Putamen (tissue), 1 donor: Measurements from ENCODE around the gene HSBP1L1.
A peak's percentile ranks its signal among the peaks of the same experiment; 100 is the strongest.

Experiments
- DNase-seq: peaks from one replicate; pipeline ENCODE4 v3.0.0-alpha.2; 2016; ENCODE audit warnings: low spot score

Gene HSBP1L1

DNA sequence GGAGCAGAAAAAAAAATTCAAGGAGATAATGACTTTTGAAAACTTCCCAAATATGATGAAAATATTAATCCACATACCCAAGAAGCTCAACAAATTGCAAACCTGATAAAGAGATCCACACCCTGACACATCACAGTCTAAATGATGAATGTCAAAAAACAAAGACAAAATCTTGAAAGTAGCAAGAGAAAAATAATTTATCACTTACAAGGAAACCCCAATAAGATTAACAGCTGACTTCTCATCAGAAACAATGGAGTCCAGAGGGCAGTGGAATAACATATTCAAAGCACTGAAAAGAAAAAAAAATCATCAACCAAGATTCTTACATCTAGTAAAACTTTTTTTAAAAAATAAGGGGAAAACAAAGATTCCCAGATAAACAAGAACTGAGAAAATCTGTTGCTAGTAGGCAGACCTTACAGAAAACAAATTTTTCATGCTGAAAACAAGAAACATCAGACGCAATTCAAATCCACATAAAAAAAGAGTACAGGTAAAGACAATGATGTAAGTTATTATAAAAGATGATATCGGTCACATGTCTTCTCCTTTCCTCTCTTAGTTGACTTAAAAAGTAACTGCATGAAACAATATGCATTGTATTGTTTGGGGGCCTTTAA is 34.3 kb upstream of the HSBP1L1 start:
- DNase-seq, result no peak

DNA sequence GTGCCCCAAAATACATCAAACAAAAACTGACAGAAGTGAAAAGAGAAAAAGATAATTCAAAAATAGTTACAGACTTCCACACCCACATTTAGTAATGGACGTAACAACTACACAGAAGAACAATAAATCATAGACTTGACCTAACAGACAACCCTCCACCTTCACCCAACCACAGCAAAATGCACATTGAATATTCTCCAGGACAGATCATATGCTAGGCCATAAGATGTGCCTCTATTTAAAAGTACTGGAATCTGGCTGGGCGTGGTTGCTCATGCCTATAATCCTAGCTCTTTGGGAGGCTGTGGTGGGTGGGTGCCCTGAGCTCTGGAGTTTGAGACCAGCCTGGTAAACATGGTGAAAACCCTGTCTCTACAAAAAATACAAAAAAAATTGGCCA is 33.0 kb upstream of the HSBP1L1 start:
- no peak for DNase-seq

DNA sequence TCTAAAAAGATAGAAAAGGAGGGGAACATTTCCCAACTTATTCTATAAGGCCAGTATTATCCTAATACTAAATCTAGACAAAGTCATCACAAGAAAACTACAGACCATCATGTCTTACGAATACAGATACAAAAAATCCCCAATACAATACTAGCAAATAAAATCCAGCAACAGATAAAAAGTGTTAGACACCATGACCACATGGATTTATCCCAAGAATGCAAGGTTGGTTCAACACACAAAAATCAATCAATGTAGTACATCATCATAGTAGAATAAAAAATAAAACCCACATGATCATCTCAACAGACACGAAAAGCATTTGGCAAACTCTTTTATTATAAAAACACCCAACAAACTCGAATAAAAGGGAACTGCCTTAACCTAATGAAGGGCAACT is 31.5 kb upstream of the HSBP1L1 start:
- no peak for DNase-seq

DNA sequence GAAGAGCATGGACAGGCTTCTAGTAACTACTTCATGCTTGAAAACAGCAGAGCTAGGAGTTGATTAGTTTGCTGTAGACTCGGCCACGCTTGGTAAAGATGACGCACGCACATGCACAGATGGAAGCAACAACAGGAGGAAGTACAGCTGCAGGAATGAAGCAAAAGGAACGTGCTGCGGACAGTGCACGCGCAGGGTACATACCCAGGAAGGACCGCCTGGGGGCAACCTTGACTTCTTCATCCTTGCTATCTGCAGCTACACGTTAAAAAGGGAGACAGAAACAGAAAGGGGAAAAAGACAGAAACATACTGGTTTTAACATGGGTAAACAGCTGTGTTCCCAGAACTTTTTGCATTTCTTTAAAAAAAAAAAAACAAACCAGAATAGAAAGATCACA is 30.7 kb upstream of the HSBP1L1 start:
- DNase-seq, result no peak

DNA sequence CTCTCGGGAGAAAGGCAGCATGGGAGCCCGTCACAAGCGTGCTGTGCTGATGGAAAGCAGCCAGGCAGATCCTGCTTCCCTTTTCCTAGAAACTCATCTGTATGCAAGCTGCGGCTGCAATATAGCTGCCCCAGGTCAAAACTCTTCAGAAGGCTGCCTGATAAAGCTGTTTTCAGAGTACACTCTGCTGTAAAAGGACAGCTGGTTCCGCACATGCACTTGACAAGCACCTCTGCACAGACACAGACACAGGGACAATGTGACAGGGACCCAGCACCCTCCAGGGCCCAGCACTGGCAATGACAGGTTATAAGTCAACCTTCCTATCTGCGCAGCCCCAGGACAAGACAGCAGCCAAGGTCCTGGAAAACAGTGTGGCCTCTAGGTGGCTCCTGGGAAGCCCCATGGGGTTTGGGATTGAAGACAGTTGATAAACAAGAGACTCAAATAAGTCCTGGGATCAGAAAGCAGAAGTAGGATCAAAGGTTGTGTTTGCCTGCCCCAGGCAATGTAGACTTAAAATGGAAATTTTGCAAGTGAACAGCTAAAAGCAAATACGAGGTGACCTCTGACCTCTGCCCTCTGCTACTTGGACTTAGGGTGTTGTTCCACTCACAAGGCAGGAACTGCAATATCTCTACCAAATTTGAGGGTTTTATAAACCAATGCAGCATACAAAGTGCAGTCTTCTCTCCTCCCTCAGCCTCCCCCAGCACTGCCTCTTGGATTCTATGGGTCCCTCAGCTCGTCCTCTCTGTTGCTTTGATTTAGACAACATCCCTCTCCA is 29.9 kb upstream of the HSBP1L1 start:
- no peak for DNase-seq

DNA sequence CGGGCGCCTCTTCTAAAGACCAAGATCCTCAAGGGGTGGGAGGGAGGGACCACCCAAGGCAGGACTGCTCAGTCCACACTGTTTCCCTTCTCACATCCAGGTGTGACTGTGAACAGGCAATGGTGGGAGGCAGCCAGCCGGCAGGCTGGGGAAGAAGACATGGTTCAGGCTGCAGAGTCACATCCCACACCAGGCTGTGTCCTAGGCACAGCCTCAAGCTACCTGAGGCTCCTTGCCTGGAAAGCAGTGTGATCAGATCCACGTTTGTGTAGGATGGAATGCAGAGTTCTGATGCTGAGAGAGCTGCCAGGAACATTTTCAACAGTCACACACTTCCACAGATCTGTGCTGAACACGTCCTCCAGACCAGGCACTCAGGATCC is 29.4 kb upstream of the HSBP1L1 start:
- peak; percentile 57 for DNase-seq

DNA sequence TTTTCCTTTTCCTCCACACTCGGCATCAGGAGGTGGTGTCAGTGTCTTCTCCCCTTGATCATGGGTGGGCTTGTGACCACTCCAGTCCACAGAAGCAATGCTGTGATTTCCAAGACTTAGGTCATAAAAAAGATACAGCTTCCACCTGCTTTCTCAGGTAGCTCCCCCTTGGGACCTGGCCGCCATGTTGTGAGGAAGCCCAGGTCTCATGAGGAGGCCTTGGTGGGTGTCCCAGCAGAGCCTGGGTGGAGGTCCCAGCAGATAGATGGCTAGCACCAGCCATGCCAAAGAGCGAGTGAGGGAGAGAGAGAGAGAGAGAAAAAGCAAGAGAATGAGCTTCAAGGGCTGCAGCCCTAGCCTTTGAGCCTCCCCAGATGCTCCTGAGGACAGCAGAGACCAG is 28.9 kb upstream of the HSBP1L1 start:
- DNase-seq, result no peak

DNA sequence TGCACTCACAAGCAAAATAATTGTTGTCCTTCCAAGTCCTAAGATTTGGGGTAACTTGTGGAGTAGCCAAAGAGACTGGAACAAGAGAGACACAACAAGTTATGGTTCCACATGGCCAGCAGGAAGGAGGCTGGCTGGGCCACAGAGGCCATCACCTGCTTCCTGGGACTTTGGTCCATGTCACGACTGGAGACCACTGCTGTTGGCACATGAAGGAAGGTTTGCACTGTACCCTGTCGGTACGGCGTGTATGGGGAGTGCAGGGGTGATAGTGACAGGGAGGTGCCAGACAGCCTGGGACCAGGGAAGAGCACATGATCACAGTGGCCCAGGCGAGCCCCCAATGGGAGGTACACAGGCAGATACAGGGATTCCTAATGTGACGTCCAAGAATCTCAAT is 28.5 kb upstream of the HSBP1L1 start:
- no peak for DNase-seq

DNA sequence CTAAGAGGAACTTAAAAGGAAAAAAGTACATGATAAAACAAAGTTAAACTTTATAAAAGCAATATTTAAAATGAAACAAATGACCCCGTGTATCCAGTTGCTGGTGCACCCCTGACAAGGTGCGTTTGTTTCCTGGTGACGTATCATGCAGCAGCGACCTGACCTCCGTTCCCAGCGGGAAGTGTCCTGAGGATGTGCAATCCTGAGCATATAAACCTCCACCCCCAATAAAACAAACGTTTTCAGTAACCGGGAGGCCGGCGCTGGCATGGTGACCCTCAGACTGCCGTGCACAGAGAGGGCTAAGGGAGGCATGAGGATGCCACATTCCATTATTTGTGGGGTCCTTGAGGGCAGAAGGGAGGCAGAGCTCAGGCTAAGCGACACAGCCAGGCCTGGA is 27.8 kb upstream of the HSBP1L1 start:
- DNase-seq, result no peak

DNA sequence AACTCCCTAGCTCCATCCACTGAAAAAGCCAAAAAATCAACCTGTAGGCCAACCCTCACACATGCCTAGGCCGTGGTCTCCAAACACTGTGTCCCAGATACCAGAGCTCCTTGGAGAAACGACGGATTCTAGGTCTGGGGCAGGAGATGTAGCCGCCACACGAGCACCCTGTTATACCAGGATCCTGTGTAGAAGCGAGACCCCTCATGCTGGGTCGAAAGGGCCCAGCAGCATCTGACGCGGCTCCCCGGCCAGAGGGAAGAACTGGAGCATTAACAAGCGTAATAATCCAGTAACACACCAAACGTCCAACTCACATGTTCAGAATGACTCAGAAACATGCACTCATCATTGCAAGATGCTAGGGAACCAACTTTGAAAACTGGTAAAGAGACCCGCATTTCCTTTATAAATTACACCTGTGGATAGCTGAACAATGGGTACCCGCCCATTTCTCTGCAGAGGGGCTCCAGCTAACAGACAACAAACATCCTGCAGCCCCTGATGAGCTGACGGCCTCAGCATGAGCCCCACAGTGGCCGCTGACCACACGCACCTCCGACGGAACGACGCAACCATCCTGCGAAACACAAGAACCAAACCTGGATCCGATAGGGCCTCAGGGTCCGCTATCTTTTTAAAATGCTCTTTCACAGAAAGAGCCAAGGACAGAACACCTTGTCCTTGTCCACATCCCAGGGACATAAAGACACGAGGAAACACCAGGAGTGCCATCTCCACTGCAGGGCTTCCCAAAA is 27.2 kb upstream of the HSBP1L1 start:
- no peak for DNase-seq

DNA sequence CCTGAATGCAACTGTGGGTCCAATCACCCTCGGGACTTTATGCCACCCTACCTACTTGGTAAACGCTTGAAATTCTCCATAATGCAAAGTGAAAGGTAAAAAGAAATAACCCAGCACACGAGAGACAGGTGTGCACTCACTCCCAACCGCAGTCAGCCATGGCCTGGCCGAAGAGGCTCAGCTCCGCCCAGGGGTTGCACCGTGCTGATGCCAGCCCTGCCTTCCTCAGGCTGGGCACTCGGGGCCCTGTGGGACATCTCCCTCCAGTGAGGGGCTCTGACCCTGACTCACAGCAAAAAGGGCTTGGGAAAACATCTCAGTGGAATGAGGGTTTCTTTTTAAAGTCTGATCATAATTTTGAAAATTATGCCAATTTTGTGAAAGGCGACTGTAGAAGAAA is 26.2 kb upstream of the HSBP1L1 start:
- DNase-seq, result no peak

DNA sequence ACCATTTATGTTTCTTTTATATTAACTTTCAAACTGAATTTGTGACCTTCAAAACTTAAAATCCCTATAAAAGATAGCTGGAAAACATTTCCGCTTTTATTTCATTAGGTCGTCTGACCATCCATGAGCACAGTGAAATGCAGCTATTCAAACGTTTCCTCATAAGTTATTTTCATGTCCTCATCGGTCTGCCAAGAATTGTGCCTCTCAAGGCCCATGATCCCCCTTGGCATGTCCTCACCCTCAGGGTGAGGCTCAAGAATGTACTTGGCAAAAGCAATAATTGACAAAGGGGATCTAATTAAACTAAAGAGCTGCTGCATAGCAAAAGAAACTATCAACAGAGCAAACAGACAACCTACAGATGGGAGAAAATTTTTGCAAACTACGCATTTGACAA is 25.3 kb upstream of the HSBP1L1 start:
- no peak for DNase-seq

DNA sequence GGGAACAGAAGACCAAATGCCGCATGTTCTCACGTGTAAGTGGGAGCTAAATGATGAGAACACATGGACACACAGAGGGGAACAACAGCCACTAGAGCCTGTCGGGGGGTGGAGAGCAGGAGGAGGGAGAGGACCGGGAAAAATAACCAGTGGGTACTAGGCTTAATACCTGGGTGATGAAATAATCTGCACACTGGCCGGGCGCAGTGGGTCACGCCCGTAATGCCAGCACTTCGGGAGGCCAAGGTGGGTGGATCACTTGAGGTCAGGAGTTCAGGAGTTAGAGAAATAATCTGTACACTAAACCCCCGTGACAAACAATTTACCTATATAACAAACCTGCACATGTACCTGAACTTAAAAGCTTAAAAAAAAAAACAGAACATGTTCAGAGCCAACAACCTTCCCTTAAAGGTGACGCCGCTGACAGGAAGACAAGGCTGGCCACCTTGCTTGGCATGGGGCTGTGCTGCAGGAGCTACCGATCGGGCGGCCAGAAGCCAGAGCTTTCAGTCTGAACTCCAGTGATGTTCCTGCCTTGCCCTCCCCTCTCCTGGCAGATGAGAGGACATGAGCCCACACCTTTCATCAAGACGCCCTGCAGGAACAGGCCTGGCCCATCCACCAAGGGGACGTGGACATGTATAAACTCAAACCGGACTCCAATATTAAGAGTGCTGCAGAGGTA is 24.2 kb upstream of the HSBP1L1 start:
- DNase-seq, result no peak

DNA sequence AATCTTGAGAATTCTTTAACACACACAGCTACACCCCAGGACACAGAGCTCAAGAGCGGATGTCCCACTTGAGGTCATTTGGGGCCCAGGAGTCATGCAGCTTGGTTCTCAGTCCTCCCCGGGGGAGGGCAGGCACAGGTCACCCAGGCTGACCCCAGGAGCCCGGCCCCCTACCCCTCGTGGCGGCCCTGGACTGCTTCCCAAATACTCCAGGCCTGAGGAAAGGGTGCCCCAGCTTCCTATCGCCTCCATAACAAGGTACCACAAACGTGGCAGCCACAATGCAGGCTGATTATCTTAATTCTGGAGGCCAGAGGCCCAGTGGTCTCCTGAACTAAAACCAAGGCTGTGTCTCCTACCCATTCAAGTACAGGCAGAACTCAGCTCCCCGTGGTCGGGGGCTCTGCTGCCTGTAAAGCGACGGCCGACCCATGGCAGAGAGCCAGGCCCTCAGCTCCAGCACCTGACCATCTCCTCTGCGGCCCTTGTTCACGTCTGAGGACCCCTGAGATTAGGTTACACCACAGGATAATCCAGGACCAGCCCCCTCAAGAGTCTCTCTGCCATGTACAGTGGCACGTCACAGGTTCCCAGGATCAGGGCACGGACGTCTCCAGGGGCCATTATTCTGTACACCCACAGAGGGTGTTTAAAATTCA is 23.5 kb upstream of the HSBP1L1 start:
- DNase-seq, result no peak

DNA sequence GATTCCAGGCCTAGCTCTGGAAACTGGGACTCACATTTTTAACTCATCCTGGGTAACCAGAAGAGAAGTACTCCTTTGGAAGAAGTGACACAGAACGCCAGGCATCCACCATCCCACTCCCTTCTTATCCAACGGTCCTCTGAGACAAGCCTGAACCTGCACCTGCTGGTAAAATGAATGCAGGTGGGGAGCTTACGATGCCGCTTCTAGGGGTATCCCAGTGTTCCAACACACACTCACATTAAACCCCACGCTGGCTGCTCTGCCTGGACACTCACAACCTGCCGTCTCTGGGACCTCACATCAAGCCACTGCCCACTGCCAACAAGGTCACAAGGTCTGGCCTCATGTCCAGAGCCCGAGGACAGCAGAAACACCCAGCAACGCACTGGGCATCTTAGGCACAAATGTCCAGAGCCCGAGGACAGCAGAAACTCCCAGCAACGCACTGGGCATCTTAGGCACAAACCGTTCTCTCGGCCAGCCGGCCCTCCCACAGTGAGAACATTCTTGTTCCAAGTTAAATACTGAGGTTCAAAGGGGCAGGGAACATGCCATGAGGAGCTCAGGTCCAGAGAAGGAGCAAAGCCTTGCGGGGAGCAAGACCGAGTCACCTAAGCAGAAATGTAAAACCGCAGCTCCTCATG is 22.8 kb upstream of the HSBP1L1 start:
- no peak for DNase-seq

DNA sequence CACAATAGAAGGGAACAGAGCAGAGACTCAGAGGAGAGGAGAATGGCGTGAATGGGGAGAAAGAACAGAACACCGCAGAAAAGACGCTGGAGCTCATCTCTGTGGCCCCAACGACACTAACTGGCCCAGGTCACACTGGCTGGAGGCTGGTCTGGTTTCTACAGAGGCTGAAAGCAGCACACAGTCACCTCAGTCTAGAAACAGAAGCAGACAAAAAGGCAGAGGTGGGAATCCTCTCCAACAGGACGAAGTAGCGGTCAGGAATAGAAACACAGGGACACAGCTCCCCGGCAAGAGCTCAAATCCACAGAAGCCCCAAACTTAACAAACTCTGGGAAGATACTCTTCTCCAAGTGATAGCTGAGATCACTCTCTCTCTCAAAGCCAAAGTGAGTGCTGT is 22.2 kb upstream of the HSBP1L1 start:
- no peak for DNase-seq

DNA sequence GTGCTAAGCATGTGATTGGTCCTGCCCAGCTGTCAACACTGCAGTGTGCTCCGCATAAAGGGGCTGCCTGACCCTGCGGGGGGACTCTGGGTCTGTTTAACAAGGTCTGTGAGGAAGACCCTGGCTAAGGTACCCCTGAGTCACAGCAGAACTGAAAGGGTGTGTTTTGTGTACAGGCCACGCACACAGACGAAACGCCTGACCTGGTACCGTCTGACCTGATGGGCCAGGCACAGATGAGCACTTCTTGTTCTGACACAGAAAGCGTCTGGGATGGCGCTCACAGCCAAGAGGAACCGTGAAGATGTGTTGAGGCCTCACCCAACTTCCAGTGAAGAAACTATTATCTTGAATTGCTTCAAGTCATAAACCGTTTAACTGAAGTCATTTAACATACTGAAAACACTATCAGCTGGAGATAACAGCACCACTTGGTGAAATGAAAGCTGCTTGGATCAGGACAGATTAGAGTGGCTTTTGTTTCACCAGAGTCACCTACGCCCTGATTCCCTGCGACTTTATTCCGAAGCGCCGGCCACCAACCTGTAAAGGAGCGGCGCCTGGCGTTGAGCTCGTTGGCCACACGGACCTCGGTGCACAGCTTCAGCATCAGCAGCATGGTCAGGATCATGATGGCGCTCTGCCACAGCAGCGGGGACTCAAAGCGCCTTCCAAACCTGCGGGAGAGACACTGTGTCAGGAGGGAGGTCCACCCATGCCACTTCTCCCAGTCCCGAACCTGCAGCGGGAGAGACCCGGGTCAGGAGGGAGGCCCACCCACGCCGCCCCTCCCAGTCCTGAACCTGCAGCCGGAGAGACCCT is 21.4 kb upstream of the HSBP1L1 start:
- no peak for DNase-seq

DNA sequence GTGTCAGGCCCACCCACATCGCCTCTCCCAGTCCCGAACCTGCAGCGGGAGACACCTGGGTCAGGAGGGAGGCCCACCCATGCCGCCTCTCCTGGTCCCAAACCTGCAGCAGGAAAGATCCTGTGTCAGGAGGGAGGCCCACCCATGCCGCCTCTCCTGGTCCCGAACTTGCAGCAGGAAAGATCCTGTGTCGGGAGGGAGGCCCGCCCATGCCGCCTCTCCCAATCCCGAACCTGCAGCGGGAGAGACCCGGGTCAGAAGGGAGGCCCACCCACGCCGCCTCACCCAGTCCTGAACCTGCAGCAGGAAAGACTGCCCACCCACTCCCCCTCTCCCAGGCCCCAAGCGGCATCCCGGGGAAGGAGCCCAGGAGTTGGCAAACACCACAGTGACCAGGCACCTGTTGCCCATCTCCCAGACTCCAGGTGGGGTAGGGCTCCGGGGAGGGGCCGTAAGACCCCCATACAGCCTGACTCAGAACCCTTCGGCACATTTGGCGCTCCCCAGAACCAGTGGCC is 20.8 kb upstream of the HSBP1L1 start:
- DNase-seq, result no peak

DNA sequence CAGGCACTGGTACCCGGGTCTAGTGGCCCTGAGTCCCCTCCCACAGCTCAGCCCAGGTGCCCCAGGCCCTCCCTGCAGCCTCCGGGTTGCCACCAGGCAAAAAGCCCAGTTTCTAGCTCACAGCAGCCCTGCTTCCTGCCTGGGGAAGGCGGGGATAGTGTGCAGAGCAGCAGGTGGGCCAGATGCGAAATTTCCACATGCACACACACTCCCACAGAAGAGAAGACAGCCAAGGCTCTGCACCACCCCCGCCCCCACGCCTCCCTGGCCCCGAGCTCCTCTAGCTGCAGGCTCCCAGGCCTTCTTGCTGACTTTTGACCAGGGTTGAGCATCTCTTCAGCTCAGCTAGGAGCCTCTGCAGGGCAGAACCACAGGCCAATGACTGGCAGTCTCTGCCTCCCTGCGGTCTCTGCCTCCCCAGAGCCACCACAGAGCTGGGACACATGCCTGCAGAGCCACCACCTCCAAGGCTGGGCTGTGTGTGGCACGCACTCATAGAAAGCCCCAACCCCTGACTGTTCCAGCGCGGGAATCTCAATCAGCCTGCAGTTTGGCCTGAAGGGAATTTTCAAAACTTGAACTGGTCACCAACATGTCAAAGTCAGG is 20.2 kb upstream of the HSBP1L1 start:
- DNase-seq, result no peak

DNA sequence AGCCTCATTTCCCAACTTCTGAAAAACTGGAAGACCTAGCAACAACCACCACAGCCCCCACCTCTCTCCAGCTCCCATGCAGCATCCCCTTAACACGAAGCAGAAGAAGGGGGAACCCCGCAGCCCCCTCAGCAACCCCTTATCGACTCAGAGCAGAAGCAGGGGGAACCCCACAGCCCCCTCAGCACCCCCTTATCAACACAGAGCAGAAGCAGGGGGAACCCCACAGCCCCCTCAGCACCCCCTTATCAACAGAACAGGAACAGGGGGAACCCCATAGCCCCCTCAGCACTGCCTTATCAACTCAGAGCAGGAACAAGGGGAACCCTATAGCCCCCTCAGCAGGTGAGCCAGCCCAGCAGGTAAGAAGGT is 19.7 kb upstream of the HSBP1L1 start:
- DNase-seq, result no peak
